Measurements from ENCODE around the gene TSGA10.
"Not testable (repeated sequence)": the region's sequence is repeated elsewhere in the genome, so short reads cannot be mapped to it uniquely, and the experiment has no call there.

Gene TSGA10

GRCh38 chr2:99154643-99155536 is at the start of gene TSGA10, which contains the start of gene LIPT1:
TSGA10 (minus strand) TSS chr2:99154942; CDS start chr2:99109439, 45,503 bp downstream.
LIPT1 (plus strand) TSS chr2:99154967; CDS start chr2:99161958, 6,991 bp downstream.
- peak; percentile 93 for DNase-seq (ENCODE audit: low read depth)

- no peak for DNase-seq (ENCODE audit: low read depth)
These were observed 47.4 kb upstream of the TSGA10 start for GRCh38 chr2:99201959-99202678.

GRCh38 chr2:99200076-99200800 is 45.5 kb upstream of the TSGA10 start:
- no peak for DNase-seq (ENCODE audit: low read depth)

- no peak for DNase-seq (ENCODE audit: low read depth)
These were observed 43.5 kb upstream of the TSGA10 start for GRCh38 chr2:99198103-99198841.

GRCh38 chr2:99192364-99192763 is 37.6 kb upstream of the TSGA10 start:
- DNase-seq (ENCODE audit: low read depth): not testable (repeated sequence)

DNA sequence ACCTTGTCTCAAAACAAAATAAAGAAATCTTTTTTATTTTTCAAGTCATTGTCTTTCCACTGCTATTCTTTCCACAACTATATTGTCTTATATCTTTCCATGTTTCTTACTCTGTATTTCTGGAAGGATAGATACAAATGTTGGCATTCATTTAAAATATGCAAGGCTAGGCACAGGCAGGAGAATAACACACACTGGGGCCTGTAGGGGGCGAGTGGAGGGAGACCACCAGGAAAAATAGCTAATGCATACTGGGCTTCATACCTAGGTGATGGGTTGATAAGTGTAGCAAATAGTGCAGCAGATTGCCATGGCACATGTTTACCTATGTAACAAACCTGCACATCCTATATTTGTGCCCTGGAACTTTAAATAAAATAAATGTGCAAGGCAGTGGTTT is 35.8 kb upstream of the TSGA10 start:
- DNase-seq (ENCODE audit: low read depth): no peak

DNA sequence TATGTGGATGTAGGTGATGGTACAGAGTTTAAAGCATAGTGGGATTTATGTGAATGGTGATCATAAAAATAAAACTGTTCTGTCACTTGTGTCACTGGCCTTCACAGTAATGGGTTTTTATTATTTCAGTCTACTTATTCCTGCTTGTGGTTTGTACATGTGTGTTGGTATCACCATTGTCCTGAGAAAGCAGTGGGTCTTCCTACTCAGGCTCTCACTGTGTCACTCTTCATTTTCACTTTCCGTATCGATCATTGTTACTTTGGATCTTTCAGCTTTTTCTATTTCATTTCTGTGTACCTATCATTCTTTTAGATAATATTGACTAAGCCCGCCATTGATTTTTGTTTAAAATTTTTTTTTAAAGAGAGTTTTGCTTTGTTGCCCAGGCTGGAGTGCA is 33.6 kb upstream of the TSGA10 start:
- no peak for DNase-seq (ENCODE audit: low read depth)

GRCh38 chr2:99187011-99187410 is 32.3 kb upstream of the TSGA10 start:
- DNase-seq (ENCODE audit: low read depth): no peak

DNA sequence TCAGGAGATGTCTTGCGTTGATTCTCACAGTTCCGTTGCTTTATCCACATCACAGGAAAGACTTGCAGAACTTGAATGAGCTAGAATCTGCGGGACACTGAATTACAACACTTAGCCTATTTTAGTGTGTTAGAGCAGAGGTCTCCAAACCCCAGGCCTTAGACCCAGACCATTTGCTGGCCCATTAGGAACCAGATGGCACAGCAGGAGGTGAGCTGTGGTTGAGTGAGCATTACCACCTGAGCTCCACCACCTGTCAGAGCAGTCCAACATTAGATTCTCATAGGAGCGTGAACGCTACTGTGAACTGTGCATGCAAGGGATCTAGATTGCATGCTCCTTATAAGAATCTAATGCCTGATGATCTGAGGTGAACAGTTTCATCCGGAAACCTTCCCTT is 30.1 kb upstream of the TSGA10 start:
- no peak for DNase-seq (ENCODE audit: low read depth)

DNA sequence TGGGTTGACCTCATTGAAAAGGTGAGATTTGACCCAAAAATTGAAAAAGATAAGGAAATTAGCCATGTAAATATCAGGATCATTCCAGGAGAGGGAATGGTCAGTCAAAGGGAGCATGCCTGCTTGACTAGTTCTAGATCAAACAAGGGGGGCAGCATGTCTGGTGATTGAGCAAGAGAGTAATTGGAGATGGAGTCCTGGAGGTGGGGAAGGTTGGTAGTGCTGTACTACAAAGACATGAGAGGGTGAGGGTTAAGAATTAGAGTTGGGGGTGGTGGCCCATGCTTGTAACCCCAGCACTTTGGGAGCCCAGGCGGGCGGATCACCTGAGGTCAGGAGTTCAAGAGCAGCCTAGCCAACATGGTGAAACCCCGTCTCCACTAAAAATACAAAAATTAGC is 28.3 kb upstream of the TSGA10 start:
- no peak for DNase-seq (ENCODE audit: low read depth)

DNA sequence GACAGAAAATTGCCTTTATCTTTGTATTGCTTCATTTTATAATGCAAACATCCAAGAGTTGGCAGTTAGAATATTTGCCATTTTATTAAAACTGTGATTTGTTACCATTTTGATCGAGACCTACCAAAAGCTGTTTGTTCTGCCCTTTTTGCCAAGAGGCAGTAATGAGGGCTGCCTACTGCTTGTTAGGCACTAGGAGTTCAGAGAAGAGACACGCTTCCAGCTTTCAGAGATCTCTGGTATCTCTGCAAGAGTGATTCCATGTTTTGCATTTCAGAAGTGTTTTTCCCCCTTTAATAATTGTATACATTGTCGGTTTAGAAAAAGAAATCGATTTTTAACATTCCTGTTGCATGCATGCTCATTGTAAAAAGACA is 26.9 kb upstream of the TSGA10 start:
- peak; percentile 16 for DNase-seq (ENCODE audit: low read depth)

- DNase-seq (ENCODE audit: low read depth): peak; percentile 100
These were observed 26.2 kb upstream of the TSGA10 start, which contains the start of the genes MITD1 and MRPL30 for GRCh38 chr2:99180755-99181623. MITD1 (minus strand) TSS chr2:99181058; CDS start chr2:99180981, 77 bp downstream. MRPL30 (plus strand) TSS chr2:99181184; CDS start chr2:99186204, 5,020 bp downstream.

GRCh38 chr2:99171377-99172140 is 16.8 kb upstream of the TSGA10 start:
- no peak for DNase-seq (ENCODE audit: low read depth)

DNA sequence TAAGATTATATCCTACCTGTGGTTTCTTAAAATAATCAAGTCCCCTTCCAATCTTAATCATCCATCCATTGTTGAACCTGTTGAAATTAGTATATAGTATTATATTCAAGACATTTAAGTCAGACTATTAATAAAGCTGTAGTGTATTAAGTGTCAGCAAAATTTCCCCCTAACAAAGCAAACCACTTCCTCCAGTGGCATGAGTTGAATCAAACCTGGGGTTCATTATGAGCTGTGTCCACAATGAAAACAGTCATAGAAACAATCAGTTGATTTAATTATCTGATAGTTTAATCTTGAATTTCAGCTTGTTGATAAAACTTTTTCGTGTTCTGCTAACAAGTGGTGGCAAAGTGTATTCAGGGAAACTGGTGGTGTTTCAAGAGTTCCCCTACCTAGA is 14.8 kb upstream of the TSGA10 start:
- no peak for DNase-seq (ENCODE audit: low read depth)

- DNase-seq (ENCODE audit: low read depth): no peak
These were observed 11.5 kb upstream of the TSGA10 start for GRCh38 chr2:99166218-99166617.

- no peak for DNase-seq (ENCODE audit: low read depth)
These were observed 4.9 kb upstream of the TSGA10 start for GRCh38 chr2:99159594-99159993.

GRCh38 chr2:99158599-99158998 is 3.9 kb upstream of the TSGA10 start:
- DNase-seq (ENCODE audit: low read depth): no peak

DNA sequence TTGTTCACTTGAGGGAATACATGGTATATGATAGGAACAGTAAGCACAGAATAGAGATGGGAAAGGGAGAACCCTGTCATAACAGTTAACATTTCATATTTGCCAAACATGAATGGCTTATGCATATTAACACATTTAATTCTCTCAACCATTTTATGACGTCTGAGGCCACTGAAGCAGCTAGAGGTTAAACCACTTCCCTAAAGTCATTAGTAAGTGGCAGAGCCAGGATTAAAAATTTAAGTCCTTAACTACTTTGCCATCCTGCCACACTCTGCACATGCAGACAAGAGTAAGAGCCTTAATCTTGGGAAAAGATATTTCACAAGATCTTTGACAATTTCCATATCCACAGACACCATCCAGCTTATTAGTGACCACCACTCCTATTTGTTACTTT is 2.1 kb upstream of the TSGA10 start:
- DNase-seq (ENCODE audit: low read depth): no peak

DNA sequence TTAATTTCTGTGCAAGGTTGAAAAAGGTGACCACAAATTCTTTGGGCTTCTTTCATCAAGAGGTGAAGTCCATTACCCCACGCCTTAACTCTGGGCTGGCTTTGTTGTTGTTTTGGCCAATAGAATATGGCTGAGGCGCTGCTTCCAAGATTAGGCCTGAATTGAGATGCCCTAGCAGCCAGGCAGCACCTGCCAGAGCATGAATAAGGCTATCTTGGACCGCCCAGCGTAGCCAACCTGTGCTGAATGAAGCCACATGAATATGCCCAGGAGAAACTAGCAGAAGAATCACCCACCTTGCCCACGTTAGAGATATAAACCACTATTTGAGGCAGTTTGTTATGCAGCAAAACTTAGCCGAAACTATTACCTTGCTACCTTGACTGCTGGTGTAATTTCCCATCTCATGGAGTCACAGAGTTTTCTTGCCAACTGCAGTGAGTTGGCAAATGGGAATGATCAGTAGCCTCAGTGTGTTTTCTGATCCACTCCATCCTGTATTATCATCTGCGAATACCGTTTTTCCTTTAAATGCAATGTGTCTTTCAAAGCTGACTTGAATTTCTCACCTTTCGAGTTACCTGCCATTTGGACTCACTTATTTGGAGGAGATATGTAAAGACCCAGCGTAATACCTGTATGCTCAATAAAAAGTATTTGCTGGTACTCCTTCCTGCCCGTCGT is 679 bp downstream of the TSGA10 start:
- no peak for DNase-seq (ENCODE audit: low read depth)
